HepG2 (cell line): ENCODE measurements around the gene WEE1. TPM values are rescaled to one million over a fixed set of nuclear protein-coding genes. Genes with fewer than 3 reads are reported as not detected.

Experiments
- FLYWCH1 ChIP-seq: sonication (generic); formaldehyde crosslinking; IDR thresholded peaks from 2 replicates; pipeline ENCODE4 v1.8.1; 2023; ENCODE audit warnings: mild to moderate bottlenecking, missing genetic modification reagents
- FOXK2 ChIP-seq: fragments of 450-650 bp; IDR thresholded peaks from 2 replicates; pipeline ENCODE4 v1.6.1; 2016
- RBFOX2 ChIP-seq: fragments of 200-400 bp; formaldehyde crosslinking; IDR thresholded peaks from 2 replicates; pipeline ENCODE4 v1.6.1; 2017; ENCODE audit warnings: low read depth, mild to moderate bottlenecking, low read length
- RBM22 ChIP-seq: fragments of 200-400 bp; formaldehyde crosslinking; optimal IDR thresholded peaks from 2 replicates; pipeline ENCODE3; 2017; ENCODE audit warnings: mild to moderate bottlenecking, low read length, moderate library complexity
- SRY ChIP-seq: sonication (generic); formaldehyde crosslinking; IDR thresholded peaks from 2 replicates; pipeline ENCODE4 v1.8.0; 2022; ENCODE audit warnings: mild to moderate bottlenecking, missing genetic modification reagents
- TOPORS ChIP-seq: sonication (generic); formaldehyde crosslinking; IDR thresholded peaks from 2 replicates; pipeline ENCODE4 v1.8.0; 2023; ENCODE audit warnings: mild to moderate bottlenecking, missing genetic modification reagents
- polyA plus RNA-seq, 8 experiments: library from polyadenylated mRNA; depleted of rRNA in 3 of 8; stranded (reverse) in 7 of 8; unstranded in 1 of 8; fragments of >200 nt; fragmentation: Illumina TruSeq in 4 of 8; extraction: Trizol in 4 of 8; gene quantifications; 2 replicates each; pipeline versions ENCODE4 v1.2.1 to v1.2.3, GENCODE V29; 2011 to 2016; ENCODE audit warnings: low read depth in 4 of 8, missing spikeins in 1 of 8, mixed read lengths in 1 of 8; ENCODE audit not compliant: insufficient read depth in 1 of 8
- total RNA-seq, 5 experiments: library from RNA; depleted of rRNA; stranded (reverse); fragments of >200 nt; fragmentation: Illumina TruSeq; extraction: Trizol; gene quantifications; 2 replicates each; pipeline ENCODE4 v1.2.3, GENCODE V29; 2016; ENCODE audit warnings: low read depth in 1 of 5
- TF ChIP-seq, protein P1 (sequence below): sonication (generic); formaldehyde crosslinking; IDR thresholded peaks from 2 replicates; pipeline ENCODE4 v1.4.0; 2020; ENCODE audit warnings: mild to moderate bottlenecking, missing genetic modification reagents, borderline replicate concordance
- TF ChIP-seq, protein P2 (sequence below): fragments of 450-650 bp; IDR thresholded peaks from 2 replicates; pipeline ENCODE4 v1.6.1; 2017
- TF ChIP-seq, protein P3 (sequence below): sonication (generic); formaldehyde crosslinking; IDR thresholded peaks from 2 replicates; pipeline ENCODE4 v1.4.0; 2020; ENCODE audit warnings: missing genetic modification reagents, borderline replicate concordance
- TF ChIP-seq, protein P4 (sequence below): sonication (generic); formaldehyde crosslinking; IDR thresholded peaks from 2 replicates; pipeline ENCODE4 v1.8.1; 2022; ENCODE audit warnings: mild to moderate bottlenecking, missing genetic modification reagents
- TF ChIP-seq, protein P5 (sequence below): sonication (generic); formaldehyde crosslinking; IDR thresholded peaks from 2 replicates; pipeline ENCODE4 v1.9.0; 2021; ENCODE audit warnings: missing genetic modification reagents, borderline replicate concordance
- TF ChIP-seq, protein P6 (sequence below): sonication (generic); formaldehyde crosslinking; IDR thresholded peaks from 2 replicates; pipeline ENCODE4 v1.5.0; 2020; ENCODE audit warnings: mild to moderate bottlenecking, missing genetic modification reagents, borderline replicate concordance

WEE1 gene
- total and polyA plus RNA-seq, 2 of the 13 experiments (the other 11 are each of a cell fraction or from before 2014, with no cell fraction given) = 31.4 to 63.7 TPM

DNA sequence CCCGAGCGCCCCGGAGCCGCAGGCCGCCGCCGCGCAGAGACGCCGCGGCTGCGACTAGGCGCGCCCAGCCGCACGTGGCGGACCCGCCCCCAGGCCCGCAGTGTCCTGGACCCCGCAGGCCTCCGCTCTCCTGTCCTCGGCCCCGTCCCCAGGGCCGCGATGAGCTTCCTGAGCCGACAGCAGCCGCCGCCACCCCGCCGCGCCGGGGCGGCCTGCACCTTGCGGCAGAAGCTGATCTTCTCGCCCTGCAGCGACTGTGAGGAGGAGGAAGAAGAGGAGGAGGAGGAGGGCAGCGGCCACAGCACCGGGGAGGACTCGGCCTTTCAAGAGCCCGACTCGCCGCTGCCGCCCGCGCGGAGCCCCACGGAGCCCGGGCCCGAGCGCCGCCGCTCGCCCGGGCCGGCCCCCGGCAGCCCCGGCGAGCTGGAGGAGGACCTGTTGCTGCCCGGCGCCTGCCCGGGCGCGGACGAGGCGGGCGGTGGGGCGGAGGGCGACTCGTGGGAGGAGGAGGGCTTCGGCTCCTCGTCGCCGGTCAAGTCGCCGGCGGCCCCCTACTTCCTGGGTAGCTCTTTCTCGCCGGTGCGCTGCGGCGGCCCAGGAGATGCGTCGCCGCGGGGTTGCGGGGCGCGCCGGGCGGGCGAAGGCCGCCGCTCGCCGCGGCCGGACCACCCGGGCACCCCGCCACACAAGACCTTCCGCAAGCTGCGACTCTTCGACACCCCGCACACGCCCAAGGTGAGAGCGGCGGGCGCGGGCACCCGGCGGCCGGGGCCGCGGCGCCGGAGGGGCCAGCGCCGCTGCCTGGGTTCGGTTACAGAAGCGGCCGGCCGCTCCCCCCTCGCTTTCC, 528 bp downstream of the WEE1 start (continued):
- TF ChIP-seq, protein P1, sequence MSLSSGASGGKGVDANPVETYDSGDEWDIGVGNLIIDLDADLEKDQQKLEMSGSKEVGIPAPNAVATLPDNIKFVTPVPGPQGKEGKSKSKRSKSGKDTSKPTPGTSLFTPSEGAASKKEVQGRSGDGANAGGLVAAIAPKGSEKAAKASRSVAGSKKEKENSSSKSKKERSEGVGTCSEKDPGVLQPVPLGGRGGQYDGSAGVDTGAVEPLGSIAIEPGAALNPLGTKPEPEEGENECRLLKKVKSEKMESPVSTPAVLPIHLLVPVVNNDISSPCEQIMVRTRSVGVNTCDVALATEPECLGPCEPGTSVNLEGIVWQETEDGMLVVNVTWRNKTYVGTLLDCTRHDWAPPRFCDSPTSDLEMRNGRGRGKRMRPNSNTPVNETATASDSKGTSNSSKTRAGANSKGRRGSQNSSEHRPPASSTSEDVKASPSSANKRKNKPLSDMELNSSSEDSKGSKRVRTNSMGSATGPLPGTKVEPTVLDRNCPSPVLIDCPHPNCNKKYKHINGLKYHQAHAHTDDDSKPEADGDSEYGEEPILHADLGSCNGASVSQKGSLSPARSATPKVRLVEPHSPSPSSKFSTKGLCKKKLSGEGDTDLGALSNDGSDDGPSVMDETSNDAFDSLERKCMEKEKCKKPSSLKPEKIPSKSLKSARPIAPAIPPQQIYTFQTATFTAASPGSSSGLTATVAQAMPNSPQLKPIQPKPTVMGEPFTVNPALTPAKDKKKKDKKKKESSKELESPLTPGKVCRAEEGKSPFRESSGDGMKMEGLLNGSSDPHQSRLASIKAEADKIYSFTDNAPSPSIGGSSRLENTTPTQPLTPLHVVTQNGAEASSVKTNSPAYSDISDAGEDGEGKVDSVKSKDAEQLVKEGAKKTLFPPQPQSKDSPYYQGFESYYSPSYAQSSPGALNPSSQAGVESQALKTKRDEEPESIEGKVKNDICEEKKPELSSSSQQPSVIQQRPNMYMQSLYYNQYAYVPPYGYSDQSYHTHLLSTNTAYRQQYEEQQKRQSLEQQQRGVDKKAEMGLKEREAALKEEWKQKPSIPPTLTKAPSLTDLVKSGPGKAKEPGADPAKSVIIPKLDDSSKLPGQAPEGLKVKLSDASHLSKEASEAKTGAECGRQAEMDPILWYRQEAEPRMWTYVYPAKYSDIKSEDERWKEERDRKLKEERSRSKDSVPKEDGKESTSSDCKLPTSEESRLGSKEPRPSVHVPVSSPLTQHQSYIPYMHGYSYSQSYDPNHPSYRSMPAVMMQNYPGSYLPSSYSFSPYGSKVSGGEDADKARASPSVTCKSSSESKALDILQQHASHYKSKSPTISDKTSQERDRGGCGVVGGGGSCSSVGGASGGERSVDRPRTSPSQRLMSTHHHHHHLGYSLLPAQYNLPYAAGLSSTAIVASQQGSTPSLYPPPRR = no peak
- TF ChIP-seq, protein P2, sequence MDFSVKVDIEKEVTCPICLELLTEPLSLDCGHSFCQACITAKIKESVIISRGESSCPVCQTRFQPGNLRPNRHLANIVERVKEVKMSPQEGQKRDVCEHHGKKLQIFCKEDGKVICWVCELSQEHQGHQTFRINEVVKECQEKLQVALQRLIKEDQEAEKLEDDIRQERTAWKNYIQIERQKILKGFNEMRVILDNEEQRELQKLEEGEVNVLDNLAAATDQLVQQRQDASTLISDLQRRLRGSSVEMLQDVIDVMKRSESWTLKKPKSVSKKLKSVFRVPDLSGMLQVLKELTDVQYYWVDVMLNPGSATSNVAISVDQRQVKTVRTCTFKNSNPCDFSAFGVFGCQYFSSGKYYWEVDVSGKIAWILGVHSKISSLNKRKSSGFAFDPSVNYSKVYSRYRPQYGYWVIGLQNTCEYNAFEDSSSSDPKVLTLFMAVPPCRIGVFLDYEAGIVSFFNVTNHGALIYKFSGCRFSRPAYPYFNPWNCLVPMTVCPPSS = no peak
- TF ChIP-seq FOXK2 (no peak), SRY (CRISPR knock-in tag) (peak; percentile 31; the same call in 1 of the 2 replicates), FLYWCH1 (CRISPR knock-in tag) (peak; percentile 91), TOPORS (CRISPR knock-in tag) (peak; percentile 19), RBM22 (peak; percentile 38), RBFOX2 (peak; percentile 18; the same call in 1 of the 2 replicates)
- TF ChIP-seq, protein P3, sequence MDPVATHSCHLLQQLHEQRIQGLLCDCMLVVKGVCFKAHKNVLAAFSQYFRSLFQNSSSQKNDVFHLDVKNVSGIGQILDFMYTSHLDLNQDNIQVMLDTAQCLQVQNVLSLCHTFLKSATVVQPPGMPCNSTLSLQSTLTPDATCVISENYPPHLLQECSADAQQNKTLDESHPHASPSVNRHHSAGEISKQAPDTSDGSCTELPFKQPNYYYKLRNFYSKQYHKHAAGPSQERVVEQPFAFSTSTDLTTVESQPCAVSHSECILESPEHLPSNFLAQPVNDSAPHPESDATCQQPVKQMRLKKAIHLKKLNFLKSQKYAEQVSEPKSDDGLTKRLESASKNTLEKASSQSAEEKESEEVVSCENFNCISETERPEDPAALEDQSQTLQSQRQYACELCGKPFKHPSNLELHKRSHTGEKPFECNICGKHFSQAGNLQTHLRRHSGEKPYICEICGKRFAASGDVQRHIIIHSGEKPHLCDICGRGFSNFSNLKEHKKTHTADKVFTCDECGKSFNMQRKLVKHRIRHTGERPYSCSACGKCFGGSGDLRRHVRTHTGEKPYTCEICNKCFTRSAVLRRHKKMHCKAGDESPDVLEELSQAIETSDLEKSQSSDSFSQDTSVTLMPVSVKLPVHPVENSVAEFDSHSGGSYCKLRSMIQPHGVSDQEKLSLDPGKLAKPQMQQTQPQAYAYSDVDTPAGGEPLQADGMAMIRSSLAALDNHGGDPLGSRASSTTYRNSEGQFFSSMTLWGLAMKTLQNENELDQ (CRISPR knock-in tag) = no peak
- TF ChIP-seq, protein P4, sequence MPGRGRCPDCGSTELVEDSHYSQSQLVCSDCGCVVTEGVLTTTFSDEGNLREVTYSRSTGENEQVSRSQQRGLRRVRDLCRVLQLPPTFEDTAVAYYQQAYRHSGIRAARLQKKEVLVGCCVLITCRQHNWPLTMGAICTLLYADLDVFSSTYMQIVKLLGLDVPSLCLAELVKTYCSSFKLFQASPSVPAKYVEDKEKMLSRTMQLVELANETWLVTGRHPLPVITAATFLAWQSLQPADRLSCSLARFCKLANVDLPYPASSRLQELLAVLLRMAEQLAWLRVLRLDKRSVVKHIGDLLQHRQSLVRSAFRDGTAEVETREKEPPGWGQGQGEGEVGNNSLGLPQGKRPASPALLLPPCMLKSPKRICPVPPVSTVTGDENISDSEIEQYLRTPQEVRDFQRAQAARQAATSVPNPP = peak; percentile 21; the same call in 1 of the 2 replicates
- TF ChIP-seq, protein P5, sequence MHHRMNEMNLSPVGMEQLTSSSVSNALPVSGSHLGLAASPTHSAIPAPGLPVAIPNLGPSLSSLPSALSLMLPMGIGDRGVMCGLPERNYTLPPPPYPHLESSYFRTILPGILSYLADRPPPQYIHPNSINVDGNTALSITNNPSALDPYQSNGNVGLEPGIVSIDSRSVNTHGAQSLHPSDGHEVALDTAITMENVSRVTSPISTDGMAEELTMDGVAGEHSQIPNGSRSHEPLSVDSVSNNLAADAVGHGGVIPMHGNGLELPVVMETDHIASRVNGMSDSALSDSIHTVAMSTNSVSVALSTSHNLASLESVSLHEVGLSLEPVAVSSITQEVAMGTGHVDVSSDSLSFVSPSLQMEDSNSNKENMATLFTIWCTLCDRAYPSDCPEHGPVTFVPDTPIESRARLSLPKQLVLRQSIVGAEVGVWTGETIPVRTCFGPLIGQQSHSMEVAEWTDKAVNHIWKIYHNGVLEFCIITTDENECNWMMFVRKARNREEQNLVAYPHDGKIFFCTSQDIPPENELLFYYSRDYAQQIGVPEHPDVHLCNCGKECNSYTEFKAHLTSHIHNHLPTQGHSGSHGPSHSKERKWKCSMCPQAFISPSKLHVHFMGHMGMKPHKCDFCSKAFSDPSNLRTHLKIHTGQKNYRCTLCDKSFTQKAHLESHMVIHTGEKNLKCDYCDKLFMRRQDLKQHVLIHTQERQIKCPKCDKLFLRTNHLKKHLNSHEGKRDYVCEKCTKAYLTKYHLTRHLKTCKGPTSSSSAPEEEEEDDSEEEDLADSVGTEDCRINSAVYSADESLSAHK = no peak
- TF ChIP-seq, protein P6, sequence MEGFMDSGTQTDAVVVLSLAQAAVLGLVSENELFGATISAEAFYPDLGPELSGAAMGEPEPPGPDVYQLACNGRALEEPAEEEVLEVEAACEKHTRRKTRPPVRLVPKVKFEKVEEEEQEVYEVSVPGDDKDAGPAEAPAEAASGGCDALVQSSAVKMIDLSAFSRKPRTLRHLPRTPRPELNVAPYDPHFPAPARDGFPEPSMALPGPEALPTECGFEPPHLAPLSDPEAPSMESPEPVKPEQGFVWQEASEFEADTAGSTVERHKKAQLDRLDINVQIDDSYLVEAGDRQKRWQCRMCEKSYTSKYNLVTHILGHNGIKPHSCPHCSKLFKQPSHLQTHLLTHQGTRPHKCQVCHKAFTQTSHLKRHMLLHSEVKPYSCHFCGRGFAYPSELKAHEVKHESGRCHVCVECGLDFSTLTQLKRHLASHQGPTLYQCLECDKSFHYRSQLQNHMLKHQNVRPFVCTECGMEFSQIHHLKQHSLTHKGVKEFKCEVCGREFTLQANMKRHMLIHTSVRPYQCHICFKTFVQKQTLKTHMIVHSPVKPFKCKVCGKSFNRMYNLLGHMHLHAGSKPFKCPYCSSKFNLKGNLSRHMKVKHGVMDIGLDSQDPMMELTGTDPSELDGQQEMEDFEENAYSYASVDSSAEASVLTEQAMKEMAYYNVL (CRISPR knock-in tag) = 0 out of 2 replicates have a peak, but pooled peaks have one; percentile 3
